GM12878 (cell line): ENCODE measurements around the gene CRYGN. TPM values are rescaled to one million over a fixed set of nuclear protein-coding genes. Genes with fewer than 3 reads are reported as not detected.

Experiments used
- ATAC-seq: fragments of 200-7000 bp; cut with Tn5 transposase; 3 replicates; pipeline ENCODE4 v1.9.1; 2020; ENCODE audit warnings: mild to moderate bottlenecking, moderate library complexity
- BruUV-seq: library from RNA; stranded (reverse); fragments of 400-500 nt; replicated peaks from 2 replicates; lab custom pipeline; 2021; lab: Mats Ljungman, UMichigan
- CTCF ChIA-PET: fragments of 300-600 bp; sonication (Branson Sonifier 250); formaldehyde crosslinking; extraction: SDS; loops from one replicate; lab custom pipeline; 2021; ENCODE audit warnings: inconsistent platforms; lab: Yijun Ruan, JAX
- POLR2A ChIA-PET: fragments of 350-600 bp; formaldehyde crosslinking; extraction: SDS; loops from one replicate; lab custom pipeline; 2021; ENCODE audit warnings: inconsistent platforms; lab: Charles Lee
- RAD21 ChIA-PET: fragments of 300-600 bp; sonication (Branson Sonifier 250); formaldehyde crosslinking; loops from one replicate; lab custom pipeline; 2023; ENCODE audit warnings: antibody characterized with exemption; ENCODE audit not compliant: unreplicated experiment; lab: Charles Lee
- SMC1A ChIA-PET: fragments of 300-600 bp; sonication (Branson Sonifier 250); formaldehyde crosslinking; loops from one replicate; lab custom pipeline; 2023; ENCODE audit not compliant: unreplicated experiment, uncharacterized antibody; lab: Charles Lee
- DNase-seq: peaks from one replicate; pipeline ENCODE4 v3.0.0-alpha.2; 2011; ENCODE audit warnings: low read depth, low spot score
- FAIRE-seq: peaks from 3 replicates; lab custom pipeline; 2011; peaks lifted over from hg19 to GRCh38; lab: Jason Lieb, UNC
- H2AFZ ChIP-seq: 2 replicates; pipeline ENCODE4 v1.6.0; 2011; ENCODE audit warnings: low read depth, low read length, control low read depth; ENCODE audit not compliant: control insufficient read depth
- H3K27ac ChIP-seq: 2 replicates; pipeline ENCODE4 v1.5.1; 2011; ENCODE audit warnings: control low read depth; ENCODE audit not compliant: control insufficient read depth, insufficient read depth
- H3K27me3 ChIP-seq, 2 experiments: replicated peaks in 1 of 2; 2 replicates each; pipeline versions ENCODE4 v1.6.0 to v1.6.1; 2011; ENCODE audit warnings: low read length in 1 of 2; ENCODE audit not compliant: control insufficient read depth in 2 of 2, insufficient read depth in 2 of 2
- H3K36me3 ChIP-seq, 2 experiments: 2 replicates each; pipeline ENCODE4 v1.5.1; 2011; ENCODE audit warnings: low read length in 1 of 2; ENCODE audit not compliant: control insufficient read depth in 2 of 2, insufficient read depth in 2 of 2
- H3K4me1 ChIP-seq: 2 replicates; pipeline ENCODE4 v1.6.1; 2011; ENCODE audit warnings: mild to moderate bottlenecking, low read length, moderate library complexity, mixed read lengths; ENCODE audit not compliant: control insufficient read depth, insufficient read depth
- H3K4me2 ChIP-seq: 2 replicates; pipeline ENCODE4 v1.6.0; 2011; ENCODE audit warnings: control low read depth; ENCODE audit not compliant: control insufficient read depth, insufficient read depth
- H3K4me3 ChIP-seq: fragments of 200-600 bp; sonication (generic); 2 replicates; pipeline ENCODE4 v1.5.1; 2016
- H3K79me2 ChIP-seq: 2 replicates; pipeline ENCODE4 v1.6.0; 2011; ENCODE audit warnings: low read length; ENCODE audit not compliant: control insufficient read depth, insufficient read depth
- H3K9ac ChIP-seq: 2 replicates; pipeline ENCODE4 v1.8.0; 2011; ENCODE audit warnings: low read length, control low read depth, mixed read lengths; ENCODE audit not compliant: control insufficient read depth, insufficient read depth
- H3K9me3 ChIP-seq: replicated peaks from 3 replicates; pipeline ENCODE4 v1.5.1; 2011; ENCODE audit warnings: mild to moderate bottlenecking, low read length; ENCODE audit not compliant: control insufficient read depth, insufficient read depth
- H4K20me1 ChIP-seq: 2 replicates; pipeline ENCODE4 v1.6.0; 2011; ENCODE audit not compliant: control insufficient read depth, insufficient read depth
- BCLAF1 ChIP-seq: fragments of 450-650 bp; IDR thresholded peaks from 2 replicates; pipeline ENCODE4 v1.6.1; 2017; ENCODE audit warnings: antibody characterized with exemption, mild to moderate bottlenecking, moderate library complexity
- BHLHE40 ChIP-seq, 2 experiments: fragments of 450-650 bp in 1 of 2; IDR thresholded peaks; 2 replicates each; pipeline ENCODE4 v1.6.1; 2011 to 2017; ENCODE audit warnings: low read depth in 2 of 2, borderline replicate concordance in 1 of 2, improper control_type of control experiment in 1 of 2, low read length in 1 of 2, mild to moderate bottlenecking in 1 of 2
- CBFB ChIP-seq: IDR thresholded peaks from 2 replicates; pipeline ENCODE4 v1.6.1; 2016; ENCODE audit warnings: antibody characterized with exemption, low read depth
- CEBPB ChIP-seq, 2 experiments: fragments of 150-350 bp in 1 of 2; IDR thresholded peaks; 2 replicates each; pipeline ENCODE4 v1.6.1; 2012 to 2014; ENCODE audit warnings: low read depth in 2 of 2, low read length in 2 of 2, borderline replicate concordance in 1 of 2, inconsistent platforms in 1 of 2
- EZH2 ChIP-seq: IDR thresholded peaks from 2 replicates; pipeline ENCODE4 v1.6.1; 2012; ENCODE audit warnings: low read depth, mild to moderate bottlenecking, control low read depth, inconsistent platforms, low read length, borderline replicate concordance; ENCODE audit not compliant: control insufficient read depth
- MEF2A ChIP-seq: IDR thresholded peaks from 2 replicates; pipeline ENCODE4 v1.6.1; 2011; ENCODE audit warnings: low read depth, mild to moderate bottlenecking, low read length, moderate library complexity; ENCODE audit not compliant: insufficient read depth
- MTA3 ChIP-seq: IDR thresholded peaks from 2 replicates; pipeline ENCODE4 v1.6.1; 2012; ENCODE audit warnings: low read length, inconsistent platforms, borderline replicate concordance
- PAX8 ChIP-seq: fragments of 450-650 bp; IDR thresholded peaks from 2 replicates; pipeline ENCODE4 v1.6.1; 2017; ENCODE audit warnings: mild to moderate bottlenecking, moderate library complexity
- RBBP5 ChIP-seq: fragments of 200-600 bp; sonication (generic); conservative IDR thresholded peaks from 2 replicates; pipeline ENCODE4 v1.6.1; 2016
- RUNX3 ChIP-seq: IDR thresholded peaks from 2 replicates; pipeline ENCODE4 v1.6.1; 2012; ENCODE audit warnings: low read length, inconsistent platforms
- SIN3A ChIP-seq: IDR thresholded peaks from 2 replicates; pipeline ENCODE4 v1.6.1; 2012; ENCODE audit warnings: low read depth, low read length, improper control_type of control experiment
- SKIL ChIP-seq: fragments of 450-650 bp; IDR thresholded peaks from 2 replicates; pipeline ENCODE4 v1.6.1; 2017; ENCODE audit warnings: mild to moderate bottlenecking, low read depth, inconsistent platforms; ENCODE audit not compliant: poor library complexity, severe bottlenecking
- SMAD1 ChIP-seq: fragments of 450-650 bp; IDR thresholded peaks from 2 replicates; pipeline ENCODE4 v1.6.1; 2018; ENCODE audit warnings: mild to moderate bottlenecking, low read depth; ENCODE audit not compliant: partially characterized antibody
- SMARCA5 ChIP-seq: fragments of 450-650 bp; IDR thresholded peaks from 2 replicates; pipeline ENCODE4 v1.6.1; 2017; ENCODE audit warnings: mild to moderate bottlenecking
- STAT1 ChIP-seq: fragments of 450-650 bp; conservative IDR thresholded peaks from 2 replicates; pipeline ENCODE4 v1.6.1; 2014; ENCODE audit warnings: antibody characterized with exemption, mild to moderate bottlenecking
- ZNF24 ChIP-seq: fragments of 450-650 bp; IDR thresholded peaks from 2 replicates; pipeline ENCODE4 v1.6.1; 2017; ENCODE audit warnings: antibody characterized with exemption, mild to moderate bottlenecking
- ZNF274 ChIP-seq: IDR thresholded peaks from one replicate; pipeline ENCODE4 v1.8.0; 2011; ENCODE audit not compliant: insufficient read length, insufficient read depth
- WGBS: methylation state at CpG from one replicate; pipeline ENCODE4 v1.1.6; 2016; ENCODE audit warnings: low lambda C conversion rate; ENCODE audit not compliant: insufficient replicate concordance, insufficient coverage; ENCODE audit errors: missing lambda C conversion rate; 5-methylcytosine and 5-hydroxymethylcytosine counted together
- in situ Hi-C: fragments of 300-500 bp; cut with MboI; formaldehyde crosslinking; loops from 9 replicates; pipeline ENCODE4 v1.14.3; 2018; ENCODE audit warnings: mixed read lengths
- intact Hi-C: fragments of 100-400 bp; cut with micrococcal nuclease; formaldehyde crosslinking; loops from one replicate; pipeline ENCODE4 v1.14.2; 2022; ENCODE audit not compliant: unreplicated experiment
- polyA plus RNA-seq, 11 experiments: library from polyadenylated mRNA; depleted of rRNA in 4 of 11; unstranded in 6 of 11; stranded (reverse) in 5 of 11; fragments of >200 nt; fragmentation: Nextera tagmentation in 4 of 11; fragmentation: Illumina TruSeq in 1 of 11; extraction: Ambion mirVana in 4 of 11; extraction: Trizol in 1 of 11; gene quantifications; 1 replicate in 1 of 11; 2 replicates in 10 of 11; pipeline versions ENCODE4 v1.2.1 to v1.2.3, GENCODE V29; 2011 to 2016; ENCODE audit warnings: inconsistent platforms in 2 of 11, missing spikeins in 2 of 11, low read depth in 1 of 11
- total RNA-seq, 4 experiments: library from RNA; depleted of rRNA in 3 of 4; stranded (reverse); fragments of >200 nt in 3 of 4; fragmentation: Illumina TruSeq in 1 of 4; extraction: Trizol in 1 of 4; gene quantifications; 2 replicates each; pipeline versions ENCODE4 v1.2.1 to v1.2.3, GENCODE V29; 2013 to 2021

The CRYGN gene
- total and polyA plus RNA-seq, 10 of the 15 experiments (the other 5 are each of a cell fraction or from before 2014, with no cell fraction given), result not detected

- TF ChIP-seq BCLAF1 (no peak), STAT1 (no peak), ZNF274 (no peak)
Measured at GRCh38 chr7:151425670-151426440, 14.1 kb downstream of the CRYGN start (continued).

- peaks cover 7% of the 10 kb centered on the region for H3K4me1 ChIP-seq
- no peaks in the 10 kb centered on the region for H3K36me3 ChIP-seq
- H3K79me2 ChIP-seq, result no peaks in the 10 kb centered on the region
- no peak overlapping the region for H2AFZ ChIP-seq
- 16% methylated on average over 5 of the region's 5 CpGs for WGBS
- no peaks in the 10 kb centered on the region for H4K20me1 ChIP-seq
- no peak for FAIRE-seq
- H3K27ac ChIP-seq, result no peak overlapping the region
- H3K27me3 ChIP-seq, result no peaks in the 10 kb centered on the region; a peak in 1 of 4 replicates
- no peak for TF ChIP-seq SMAD1
- TF ChIP-seq MEF2A, result no peak
- no peak for TF ChIP-seq RUNX3
- no peak for TF ChIP-seq RBBP5
- TF ChIP-seq ZNF24, result no peak
- no peak for TF ChIP-seq CBFB
- no peak for TF ChIP-seq BHLHE40 (IDR thresholded peaks at IDR 0.05; ENCODE audit: borderline replicate concordance in 1 of 2, low read depth in 2 of 2, low read length in 1 of 2)
- TF ChIP-seq SKIL, result no peak
- TF ChIP-seq SMARCA5, result no peak
- no peak for TF ChIP-seq CEBPB (IDR thresholded peaks at IDR 0.05; ENCODE audit: borderline replicate concordance in 1 of 2, low read depth in 2 of 2, low read length in 2 of 2)
- TF ChIP-seq EZH2, result no peak
- no peak for TF ChIP-seq PAX8
- TF ChIP-seq SIN3A, result no peak
- TF ChIP-seq MTA3, result no peak
- TF ChIP-seq, all 136 proteins: peak for 0
- BruUV-seq, result no TSS peak
- ATAC-seq (no peak), DNase-seq (no peak)
- ChIA-PET CTCF (no interaction called here), RAD21 (no interaction called here), POLR2A (no interaction called here), SMC1A (no interaction called here)
- in situ Hi-C loops, result no loop called here
- H3K4me2 ChIP-seq, result no peak overlapping the region
- H3K9me3 ChIP-seq, result peaks cover 8% of the 10 kb centered on the region
- intact Hi-C loops, result no loop called here
- no peak overlapping the region for H3K4me3 ChIP-seq
- no peak overlapping the region for H3K9ac ChIP-seq
Measured at GRCh38 chr7:151424799-151425198, 15.1 kb downstream of the CRYGN start.
